ENCODE results near the gene CAPN1.

The CAPN1 gene

DNA sequence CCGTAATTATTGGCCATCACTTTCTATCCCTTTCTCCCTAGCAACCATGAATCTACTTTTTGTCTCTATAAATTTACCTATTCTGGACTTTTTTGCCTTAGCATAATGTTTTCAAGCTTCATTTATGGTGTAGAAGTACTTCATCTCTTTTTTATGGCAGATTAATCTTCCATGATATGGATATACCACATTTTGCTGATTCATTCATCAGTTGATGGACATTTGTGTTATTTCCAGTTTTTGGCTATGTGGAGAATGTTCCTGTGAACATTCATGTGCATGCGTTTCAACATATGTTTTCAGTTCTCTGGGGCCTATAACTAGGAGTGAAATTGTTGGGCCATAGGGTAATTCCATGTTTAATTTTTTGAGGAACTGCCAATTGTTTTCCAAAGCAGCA, 12.8 kb downstream of the CAPN1 start:
- TF ChIP-seq CTCF (IDR thresholded peaks at IDR 0.05; ENCODE audit: insufficient read depth, low read length, missing control alignments) = no peak
- no peak for DNase-seq (ENCODE audit: low read depth, low spot score)
- ChIA-PET CTCF (no interaction called here), POLR2A (no interaction called here)
- no peak overlapping the region for H3K4me3 ChIP-seq (ENCODE audit: low read depth, low read length)

- TF ChIP-seq CTCF (IDR thresholded peaks at IDR 0.05; ENCODE audit: insufficient read depth, low read length, missing control alignments) = no peak
- POLR2A ChIA-PET = no interaction called here
- CTCF ChIA-PET = interaction anchor here (0.6 to 6.0 kb wide), 20 partner anchors 8 to 126 kb away, joined by 3 to 34 read pairs (median 4); partner anchors contain the start of gene CAPN1
- H3K4me3 ChIP-seq (ENCODE audit: low read depth, low read length) = no peak overlapping the region
- DNase-seq (ENCODE audit: low read depth, low spot score) = no peak
Observed at GRCh38 chr11:65204143-65204542, 22.4 kb downstream of the CAPN1 start.

- CTCF ChIA-PET = interaction anchor here (0.6 to 6.0 kb wide), 25 partner anchors 8 to 129 kb away, joined by 3 to 34 read pairs (median 5); partner anchors contain the start of genes CAPN1, CDC42EP2 and DPF2
- no peak for DNase-seq (ENCODE audit: low read depth, low spot score)
- POLR2A ChIA-PET = interaction anchor here (0.7 kb wide), 1 partner anchor 287 kb away, joined by 3 read pairs; no protein-coding TSS in a partner anchor
- TF ChIP-seq CTCF (IDR thresholded peaks at IDR 0.05; ENCODE audit: insufficient read depth, low read length, missing control alignments) = peak; percentile 88
- H3K4me3 ChIP-seq (ENCODE audit: low read depth, low read length) = no peak overlapping the region
Observed at GRCh38 chr11:65204646-65205601, 23.2 kb downstream of the CAPN1 start.

DNA sequence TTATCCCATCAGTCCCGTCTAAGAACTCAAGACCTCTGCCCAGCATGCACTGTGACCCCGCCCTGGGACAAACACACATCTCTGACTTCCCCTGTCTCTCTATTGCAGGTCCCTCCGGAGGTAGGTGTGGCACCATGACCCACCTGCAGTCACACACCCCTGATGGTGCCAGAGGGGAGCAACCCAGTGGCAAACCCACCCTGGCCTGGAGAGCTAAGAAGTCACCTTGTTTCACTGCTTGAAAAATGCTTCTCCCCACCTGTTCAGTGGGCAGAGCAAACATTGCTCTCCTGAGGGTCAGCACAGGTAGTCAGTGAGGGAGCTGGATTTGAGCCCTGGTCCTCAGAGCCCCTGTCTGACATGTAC, 23.9 kb downstream of the CAPN1 start:
- CTCF ChIA-PET = interaction anchor here (0.6 to 6.0 kb wide), 27 partner anchors 7 to 128 kb away, joined by 3 to 34 read pairs (median 5); partner anchors contain the start of genes CAPN1, CDC42EP2 and DPF2
- no peak for TF ChIP-seq CTCF (IDR thresholded peaks at IDR 0.05; ENCODE audit: insufficient read depth, low read length, missing control alignments)
- POLR2A ChIA-PET = no interaction called here

GRCh38 chr11:65206441-65206841, 24.7 kb downstream of the CAPN1 start:
- CTCF ChIA-PET = interaction anchor here (1.1 to 6.0 kb wide), 13 partner anchors 9 to 127 kb away, joined by 3 to 34 read pairs (median 5); partner anchors contain the start of gene DPF2
- no peak overlapping the region for H3K4me3 ChIP-seq (ENCODE audit: low read depth, low read length)
- TF ChIP-seq CTCF (IDR thresholded peaks at IDR 0.05; ENCODE audit: insufficient read depth, low read length, missing control alignments) = no peak
- POLR2A ChIA-PET = no interaction called here
- no peak for DNase-seq (ENCODE audit: low read depth, low spot score)

More for the DNA sequence above, 23.9 kb downstream of the CAPN1 start:
- H3K4me3 ChIP-seq (ENCODE audit: low read depth, low read length) = no peak overlapping the region
- DNase-seq (ENCODE audit: low read depth, low spot score) = no peak

DNA sequence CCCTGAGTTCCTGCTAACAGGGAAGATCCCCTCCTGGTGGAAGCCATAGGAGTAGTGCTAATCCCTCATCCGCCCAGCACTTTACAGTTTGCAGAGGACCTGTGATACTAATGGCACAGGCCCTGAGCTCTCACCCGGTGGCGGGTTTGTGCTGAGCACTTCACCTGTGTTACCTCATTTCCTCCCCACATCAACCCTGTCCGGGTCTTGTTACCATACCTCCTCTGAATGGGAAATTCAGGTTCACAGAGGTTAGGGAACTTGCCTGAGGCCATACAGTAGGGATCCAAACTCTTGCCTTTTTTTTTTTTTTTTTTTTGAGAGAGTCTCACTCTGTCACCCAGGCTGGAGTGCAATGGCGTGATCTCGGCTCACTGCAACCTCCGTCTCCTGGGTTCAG, 25.2 kb downstream of the CAPN1 start:
- no peak for TF ChIP-seq CTCF (IDR thresholded peaks at IDR 0.05; ENCODE audit: insufficient read depth, low read length, missing control alignments)
- POLR2A ChIA-PET = interaction anchor here (0.8 kb wide), 1 partner anchor 224 kb away, joined by 3 read pairs; no protein-coding TSS in a partner anchor
- CTCF ChIA-PET = interaction anchor here (1.1 to 6.0 kb wide), 9 partner anchors 10 to 122 kb away, joined by 3 to 34 read pairs (median 5); no protein-coding TSS in a partner anchor
- H3K4me3 ChIP-seq (ENCODE audit: low read depth, low read length) = no peak overlapping the region
- no peak for DNase-seq (ENCODE audit: low read depth, low spot score)
